Neural progenitor cell (in vitro differentiated cells): ENCODE measurements around the gene OR2C3.

Experiments
- CTCF ChIP-seq: fragments of 200-600 bp; sonication (generic); IDR thresholded peaks from 2 replicates; pipeline ENCODE4 v1.5.1; 2017; ENCODE audit warnings: antibody characterized with exemption, mild to moderate bottlenecking
- EZH2 ChIP-seq: fragments of 200-600 bp; sonication (generic); IDR thresholded peaks from 2 replicates; pipeline ENCODE4 v1.6.1; 2017; ENCODE audit warnings: antibody characterized with exemption, mild to moderate bottlenecking, moderate library complexity
- EZH2phosphoT487 ChIP-seq: fragments of 200-600 bp; sonication (generic); IDR thresholded peaks from 2 replicates; pipeline ENCODE4 v1.6.1; 2017; ENCODE audit warnings: antibody characterized with exemption

- TF ChIP-seq CTCF: no peak
- TF ChIP-seq EZH2phosphoT487: no peak
- TF ChIP-seq EZH2: no peak
Measured at GRCh38 chr1:247538561-247538960, 2.3 kb upstream of the OR2C3 start.
